CD4-positive, alpha-beta T cell treated with Interleukin-15 for 4 hours (primary cell): ENCODE results near the gene KCNQ1OT1.

ENCODE experiments used
- DNase-seq: peaks from one replicate; pipeline ENCODE4 v3.0.0-alpha.2; 2020; ENCODE audit warnings: low spot score

KCNQ1OT1 gene

GRCh38 chr11:2701898-2702434 is 2.2 kb upstream of the KCNQ1OT1 start:
- DNase-seq: no peak

DNA sequence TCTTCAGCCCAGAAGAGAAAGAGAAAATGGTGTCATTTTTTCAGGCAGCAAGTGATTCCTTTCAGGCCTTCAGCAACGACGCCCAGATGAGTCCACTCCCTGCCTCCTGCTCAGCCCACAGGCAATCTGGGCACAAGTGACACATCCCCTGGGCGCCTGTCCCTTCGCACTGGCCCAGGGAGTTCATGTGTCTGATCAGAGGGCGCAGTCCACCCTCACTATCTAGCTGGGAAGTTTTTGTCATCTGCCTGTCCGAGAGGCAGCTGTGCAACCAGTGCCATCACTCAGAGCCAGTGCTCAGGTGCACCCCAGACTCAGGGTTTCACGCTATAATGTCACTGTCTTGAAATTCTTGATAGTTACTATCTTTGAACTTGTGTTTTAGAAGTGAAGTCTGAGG is 1.4 kb upstream of the KCNQ1OT1 start:
- DNase-seq: no peak

- peak; percentile 28 for DNase-seq
Measured at GRCh38 chr11:2700415-2701211, 819 bp upstream of the KCNQ1OT1 start.

DNA sequence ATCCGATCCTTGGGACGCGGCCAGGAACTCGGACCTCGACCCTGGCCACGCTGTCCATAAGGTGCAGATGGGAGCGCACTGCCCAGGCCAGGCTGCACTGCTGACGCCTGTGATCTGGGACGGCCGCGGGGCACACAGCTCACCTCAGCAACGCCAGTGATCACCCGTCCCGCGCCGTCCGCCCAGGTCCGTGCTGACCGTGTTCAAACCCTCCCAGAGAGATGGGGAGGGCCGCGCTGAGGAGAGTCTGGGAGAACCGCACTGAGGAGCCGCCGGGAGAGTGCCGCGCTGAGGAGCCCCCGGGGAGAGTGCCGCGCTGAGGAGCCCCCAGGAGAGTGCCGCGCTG is 636 bp downstream of the KCNQ1OT1 start:
- no peak for DNase-seq

GRCh38 chr11:2698386-2699184 is 1.2 kb downstream of the KCNQ1OT1 start:
- no peak for DNase-seq

- no peak for DNase-seq
Measured at GRCh38 chr11:2697866-2698265, 1.9 kb downstream of the KCNQ1OT1 start.

- no peak for DNase-seq
Measured at GRCh38 chr11:2696455-2696854, 3.3 kb downstream of the KCNQ1OT1 start.

DNA sequence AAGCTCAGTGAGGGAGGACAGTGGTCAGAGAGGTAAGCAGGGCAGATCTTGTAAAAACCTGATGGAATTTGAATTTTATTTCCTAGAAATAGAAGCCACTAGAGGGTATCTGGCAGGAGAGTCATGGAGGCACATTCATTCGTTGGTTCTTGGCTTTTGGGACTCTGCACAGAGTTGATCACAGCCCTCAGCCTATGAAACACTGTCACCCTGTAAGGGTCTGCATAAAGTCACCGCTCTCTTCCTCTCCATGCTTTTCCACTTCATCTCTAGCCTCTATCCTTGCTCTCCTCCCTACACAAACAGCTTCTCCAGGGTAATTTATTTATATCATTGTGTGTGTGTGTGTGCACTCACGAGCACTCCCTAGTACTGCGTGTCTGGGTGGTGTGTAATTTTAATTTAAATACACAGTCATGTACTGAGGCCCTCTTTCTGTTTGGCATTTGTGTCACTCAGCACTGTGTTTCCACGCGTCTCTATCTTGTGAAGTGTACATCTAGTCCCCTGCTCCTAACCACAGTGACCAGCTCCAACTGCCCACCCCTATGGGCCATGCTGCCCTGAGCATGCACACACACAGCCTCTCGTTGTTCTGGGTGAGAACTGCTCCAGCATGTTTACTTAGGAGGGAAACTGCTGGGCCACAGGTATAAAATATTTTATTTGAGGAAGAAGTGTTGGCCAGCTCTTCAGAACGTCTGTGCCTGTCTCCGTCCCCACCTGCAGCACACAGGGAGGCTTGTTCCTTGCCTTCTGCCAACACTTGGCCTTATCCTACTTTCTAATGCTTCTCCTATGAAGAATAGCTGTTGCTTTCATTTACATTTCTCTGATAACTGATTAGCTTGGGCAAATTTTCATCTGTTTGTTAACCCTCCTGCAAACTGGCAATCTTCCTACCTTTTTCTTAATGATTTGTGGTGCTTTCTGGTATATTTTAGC is 4.5 kb downstream of the KCNQ1OT1 start:
- no peak for DNase-seq

GRCh38 chr11:2694495-2694894 is 5.3 kb downstream of the KCNQ1OT1 start:
- no peak for DNase-seq

- no peak for DNase-seq
Measured at GRCh38 chr11:2693271-2694261, 6.2 kb downstream of the KCNQ1OT1 start.

GRCh38 chr11:2691991-2692875 is 7.6 kb downstream of the KCNQ1OT1 start:
- DNase-seq: no peak

DNA sequence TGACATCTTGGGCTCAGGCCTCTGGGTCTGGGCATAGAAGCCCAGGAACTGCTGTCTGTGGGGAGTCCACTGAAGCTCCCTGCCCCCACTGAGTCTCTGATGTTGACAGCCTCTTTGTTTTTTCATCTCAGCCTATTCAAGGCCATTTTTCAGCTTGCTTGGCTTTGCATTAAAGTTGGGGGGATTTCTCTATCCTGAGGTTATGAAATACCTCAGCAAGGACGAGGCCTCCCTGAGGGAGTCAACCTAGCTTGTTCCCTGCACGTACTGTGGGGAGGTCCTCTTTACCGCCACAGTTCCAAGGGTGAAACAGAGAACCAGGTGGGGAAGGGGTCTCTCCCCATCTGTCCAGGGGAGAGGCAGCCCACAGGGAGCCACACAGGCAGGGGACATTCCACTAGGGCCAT is 8.4 kb downstream of the KCNQ1OT1 start:
- no peak for DNase-seq

- DNase-seq: no peak
Measured at GRCh38 chr11:2690596-2691354, 9.0 kb downstream of the KCNQ1OT1 start.

- DNase-seq: no peak
Measured at GRCh38 chr11:2689651-2690575, 9.9 kb downstream of the KCNQ1OT1 start.

DNA sequence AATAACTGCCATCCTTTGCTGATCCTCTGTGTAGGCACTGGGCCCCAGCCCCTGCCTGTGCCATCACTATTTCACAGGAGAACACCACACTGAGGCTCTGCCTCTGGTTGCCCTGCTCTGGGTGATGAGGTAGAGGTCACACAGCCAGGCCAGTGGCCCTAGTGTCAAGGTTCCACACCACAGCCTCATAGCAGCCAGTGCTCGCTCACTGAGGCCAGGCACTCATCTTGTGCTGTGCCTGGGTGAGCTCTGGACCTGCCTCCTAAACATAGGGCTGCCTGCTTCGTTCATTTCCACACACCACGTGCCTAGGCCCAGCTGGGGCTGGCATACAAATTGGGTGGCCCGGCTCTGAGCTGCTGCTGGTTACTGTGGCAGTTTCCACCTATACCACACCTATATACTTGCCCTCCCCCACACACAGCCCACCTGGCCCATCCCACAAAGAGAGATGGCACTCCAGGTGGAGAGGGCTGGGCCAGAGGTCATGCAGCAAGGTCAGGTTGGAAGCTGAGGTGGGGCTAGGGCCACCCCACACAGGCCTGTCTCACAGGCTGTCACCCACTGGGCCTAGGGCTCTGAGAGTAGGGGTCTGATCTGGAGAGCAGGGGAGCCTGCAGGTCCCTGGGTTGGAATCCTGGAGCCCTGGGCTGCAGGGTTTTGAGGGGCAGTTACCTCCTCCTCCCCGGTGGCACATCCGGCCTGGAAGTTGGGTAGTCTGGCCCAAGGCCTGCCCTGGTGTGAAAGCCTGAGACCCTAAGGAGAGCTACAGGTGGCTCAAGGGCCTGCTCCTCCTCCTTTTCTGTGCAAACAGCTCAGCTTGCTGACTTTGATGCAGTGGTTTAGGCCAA is 11.2 kb downstream of the KCNQ1OT1 start:
- DNase-seq: no peak

DNA sequence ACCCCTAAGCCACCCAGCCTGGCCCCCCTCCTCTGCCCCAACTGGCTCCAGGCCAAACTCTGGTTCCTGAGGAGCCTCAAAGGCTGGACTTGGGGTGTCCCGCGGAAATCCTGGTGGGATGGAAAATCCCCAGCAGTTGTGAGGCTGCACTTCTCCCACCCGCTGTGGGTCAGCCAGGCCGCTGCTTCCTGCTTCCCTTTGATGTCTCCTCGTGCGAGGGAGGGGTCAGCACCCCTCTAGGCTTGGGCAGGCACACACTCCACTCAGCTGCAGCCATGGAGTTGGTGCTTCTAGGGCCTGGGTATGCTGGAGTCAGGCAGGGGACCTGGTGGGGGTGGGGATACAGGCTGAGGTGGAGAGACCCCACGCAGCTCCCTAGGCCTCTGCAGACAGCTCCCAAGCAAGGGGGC is 12.0 kb downstream of the KCNQ1OT1 start:
- no peak for DNase-seq

DNA sequence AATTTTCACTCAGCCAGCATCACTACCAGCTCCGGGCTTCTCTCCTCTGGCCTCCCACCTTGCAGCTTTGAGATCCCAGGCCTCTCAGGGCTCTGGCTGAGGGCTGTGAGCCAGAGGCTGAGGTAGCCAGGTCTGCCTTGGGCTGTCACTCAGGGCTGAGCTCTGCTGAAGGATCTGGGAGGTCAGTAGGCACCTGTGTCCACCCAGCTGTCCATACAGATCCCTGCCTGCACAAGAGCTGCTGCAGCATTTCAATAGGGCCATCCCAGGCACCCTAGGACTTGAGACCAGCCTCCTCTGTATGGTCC is 12.6 kb downstream of the KCNQ1OT1 start:
- DNase-seq: no peak
